Adrenal gland (tissue), 5 donors: Measurements from ENCODE around the gene KIRREL2.

Experiments used
- POLR2A ChIP-seq, 2 donors: fragments of 450-650 bp; IDR thresholded peaks; one replicate each; pipeline ENCODE4 v1.6.1; 2017; ENCODE audit warnings: antibody characterized with exemption in 2 of 2, mild to moderate bottlenecking in 2 of 2, moderate library complexity in 1 of 2
- TF ChIP-seq, protein P1 (sequence below), 6 experiments: fragments of 450-650 bp in 4 of 6; fragments of 200-600 bp in 2 of 6; sonication (generic) in 1 of 6; IDR thresholded peaks; 1 replicate in 5 of 6; 2 replicates in 1 of 6; pipeline versions ENCODE4 v1.5.1 to v1.8.0; 2016 to 2021; ENCODE audit warnings: antibody characterized with exemption in 6 of 6, mild to moderate bottlenecking in 2 of 6, moderate library complexity in 1 of 6
- donor health status: DM: no; HTN: no; CAD: no.

GRCh38 chr19:35859414-35859813, 2.7 kb downstream of the KIRREL2 start:
- no peak for TF ChIP-seq POLR2A (IDR thresholded peaks at IDR 0.05)
- TF ChIP-seq, protein P1, sequence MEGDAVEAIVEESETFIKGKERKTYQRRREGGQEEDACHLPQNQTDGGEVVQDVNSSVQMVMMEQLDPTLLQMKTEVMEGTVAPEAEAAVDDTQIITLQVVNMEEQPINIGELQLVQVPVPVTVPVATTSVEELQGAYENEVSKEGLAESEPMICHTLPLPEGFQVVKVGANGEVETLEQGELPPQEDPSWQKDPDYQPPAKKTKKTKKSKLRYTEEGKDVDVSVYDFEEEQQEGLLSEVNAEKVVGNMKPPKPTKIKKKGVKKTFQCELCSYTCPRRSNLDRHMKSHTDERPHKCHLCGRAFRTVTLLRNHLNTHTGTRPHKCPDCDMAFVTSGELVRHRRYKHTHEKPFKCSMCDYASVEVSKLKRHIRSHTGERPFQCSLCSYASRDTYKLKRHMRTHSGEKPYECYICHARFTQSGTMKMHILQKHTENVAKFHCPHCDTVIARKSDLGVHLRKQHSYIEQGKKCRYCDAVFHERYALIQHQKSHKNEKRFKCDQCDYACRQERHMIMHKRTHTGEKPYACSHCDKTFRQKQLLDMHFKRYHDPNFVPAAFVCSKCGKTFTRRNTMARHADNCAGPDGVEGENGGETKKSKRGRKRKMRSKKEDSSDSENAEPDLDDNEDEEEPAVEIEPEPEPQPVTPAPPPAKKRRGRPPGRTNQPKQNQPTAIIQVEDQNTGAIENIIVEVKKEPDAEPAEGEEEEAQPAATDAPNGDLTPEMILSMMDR (IDR thresholded peaks at IDR 0.05): no peak
